CD8-positive, alpha-beta T cell (primary cell): ENCODE measurements around the gene MEN1. TPM values are rescaled to one million over a fixed set of nuclear protein-coding genes. Genes with fewer than 3 reads are reported as not detected.

Experiments used
- total RNA-seq, 46 experiments: library from RNA in 2 of 46; stranded (reverse) in 2 of 46; gene quantifications; one replicate each; pipeline ENCODE4 v1.2.3 and lab custom pipeline; 2021 to 2026

The MEN1 gene
- total RNA-seq, 2 experiments from 2014 or later, result 17.6 to 19.1 TPM

Other genes with a start within 250 kb of the MEN1 start
- not detected for gene SLC22A12, start 219.3 kb downstream of the MEN1 start, total RNA-seq
- gene NRXN2, start 87.4 kb downstream of the MEN1 start, total RNA-seq, result under 1 TPM; 0.17 to 0.43 TPM
- 100 to 1,000 TPM; 468 to 472 TPM for gene RASGRP2, start 66.4 kb downstream of the MEN1 start, total RNA-seq
- 1 to 10 TPM; 4.7 to 5.5 TPM for gene PYGM, start 50.6 kb downstream of the MEN1 start, total RNA-seq
- 1,000 to 10,000 TPM; 1,574 to 1,625 TPM for gene SF1, start 32.0 kb downstream of the MEN1 start, total RNA-seq
- 10 to 100 TPM; 56.2 to 60.1 TPM for gene MAP4K2, start 7.3 kb downstream of the MEN1 start, total RNA-seq
- gene CDC42BPG, start 34.1 kb upstream of the MEN1 start, total RNA-seq, result 1 to 10 TPM; 6.5 to 7.9 TPM
- gene EHD1, start 68.1 kb upstream of the MEN1 start, total RNA-seq, result 100 to 1,000 TPM; 187 to 212 TPM
- gene ATG2A, start 106.7 kb upstream of the MEN1 start, total RNA-seq, result 100 to 1,000 TPM; 285 to 311 TPM
- gene PPP2R5B, start 114.1 kb upstream of the MEN1 start, total RNA-seq, result 10 to 100 TPM; 14.8 to 18.0 TPM
- gene GPHA2, start 125.3 kb upstream of the MEN1 start, total RNA-seq, result not detected
- gene MAJIN, start 161.6 kb upstream of the MEN1 start, total RNA-seq, result not detected
- gene BATF2, start 186.4 kb upstream of the MEN1 start, total RNA-seq, result not detected
- 1 to 10 TPM; 8.9 to 9.1 TPM for gene ARL2, start 203.6 kb upstream of the MEN1 start, total RNA-seq
- 10 to 100 TPM; 10.4 to 14.0 TPM for gene SNX15, start 216.9 kb upstream of the MEN1 start, total RNA-seq
- under 1 TPM; 0.57 to 0.94 TPM for gene SAC3D1, start 230.7 kb upstream of the MEN1 start, total RNA-seq
- 1 to 10 TPM; 5.4 to 6.1 TPM for gene NAALADL1, start 248.0 kb upstream of the MEN1 start, total RNA-seq